Ovary (tissue), 3 donors: ENCODE measurements around the gene SPAAR.

ENCODE experiments used
- CTCF ChIP-seq, 3 donors: fragments of 450-650 bp in 2 of 3; fragments of 200-600 bp in 1 of 3; IDR thresholded peaks; one replicate each; pipeline versions ENCODE4 v1.5.1 to v1.8.0; 2016 to 2022; ENCODE audit warnings: antibody characterized with exemption in 3 of 3, mild to moderate bottlenecking in 1 of 3
- EP300 ChIP-seq: sonication (generic); formaldehyde crosslinking; IDR thresholded peaks from one replicate; pipeline ENCODE4 v1.6.1; 2017; ENCODE audit warnings: antibody characterized with exemption
- POLR2A ChIP-seq: fragments of 450-650 bp; IDR thresholded peaks from one replicate; pipeline ENCODE4 v1.6.1; 2017; ENCODE audit warnings: antibody characterized with exemption, mild to moderate bottlenecking, moderate library complexity
- donor health status: DM: no; HTN: no; CAD: no.

GRCh38 chr9:35905051-35905781 lies 4.1 kb upstream of the SPAAR start:
- TF ChIP-seq CTCF (IDR thresholded peaks at IDR 0.05) (no peak), POLR2A (no peak), EP300 (no peak)
